GM12891 (cell line): ENCODE measurements around the gene PGGHG.

Experiments
- POLR2A ChIP-seq: IDR thresholded peaks from 2 replicates; pipeline ENCODE4 v1.6.1; 2011; ENCODE audit warnings: low read depth, low read length, control low read depth
- POLR2AphosphoS5 ChIP-seq: IDR thresholded peaks from 2 replicates; pipeline ENCODE4 v1.6.1; 2011; ENCODE audit warnings: low read depth, low read length, control low read depth

DNA sequence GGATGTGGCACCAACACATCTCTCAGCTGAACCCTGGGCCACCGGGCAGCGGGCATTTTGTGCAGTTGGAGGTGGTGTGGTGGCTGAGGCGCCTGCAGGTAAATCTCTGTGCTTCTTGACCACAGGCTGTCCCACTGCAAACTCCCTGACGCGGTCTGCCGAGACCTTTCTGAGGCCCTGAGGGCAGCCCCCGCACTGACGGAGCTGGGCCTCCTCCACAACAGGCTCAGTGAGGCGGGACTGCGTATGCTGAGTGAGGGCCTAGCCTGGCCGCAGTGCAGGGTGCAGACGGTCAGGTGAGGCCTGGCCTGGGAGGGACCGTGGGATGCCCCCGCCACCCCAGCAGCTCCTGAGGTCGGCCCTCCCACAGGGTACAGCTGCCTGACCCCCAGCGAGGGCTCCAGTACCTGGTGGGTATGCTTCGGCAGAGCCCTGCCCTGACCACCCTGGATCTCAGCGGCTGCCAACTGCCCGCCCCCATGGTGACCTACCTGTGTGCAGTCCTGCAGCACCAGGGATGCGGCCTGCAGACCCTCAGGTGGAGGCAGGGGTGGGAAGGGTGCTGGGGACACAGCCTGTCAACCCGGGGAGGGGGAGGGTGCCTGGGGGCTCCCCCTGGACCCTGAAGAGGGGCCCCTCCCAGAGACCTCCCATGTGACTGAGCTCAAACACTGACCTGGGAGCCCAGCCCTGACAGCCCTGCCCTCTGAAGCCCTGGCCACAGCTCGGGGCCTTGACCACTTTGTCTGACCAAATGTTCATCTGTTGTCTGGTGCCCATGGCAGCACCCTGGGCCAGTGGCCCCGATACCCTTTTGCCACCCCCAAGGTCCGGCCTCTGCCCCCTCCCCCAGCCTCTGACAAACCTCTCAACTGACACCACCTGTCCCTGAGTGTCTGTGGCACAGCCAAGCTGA, 4.6 kb upstream of the PGGHG start:
- no peak for TF ChIP-seq POLR2A
- no peak for TF ChIP-seq POLR2AphosphoS5
